HUES48 (cell line): ENCODE data around the gene STPG1.

ENCODE experiments used
- H3K27ac ChIP-seq: one replicate; pipeline ENCODE4 v1.7.0; 2013; ENCODE audit warnings: low read depth, low read length, inconsistent platforms
- H3K27me3 ChIP-seq: 2 replicates; pipeline ENCODE4 v1.6.1; 2013; ENCODE audit warnings: mild to moderate bottlenecking, low read length; ENCODE audit not compliant: control insufficient read depth, insufficient read depth
- H3K36me3 ChIP-seq: 2 replicates; pipeline ENCODE4 v1.6.1; 2013; ENCODE audit warnings: low read length; ENCODE audit not compliant: control insufficient read depth, insufficient read depth
- H3K4me1 ChIP-seq: 2 replicates; pipeline ENCODE4 v1.6.1; 2013; ENCODE audit warnings: mild to moderate bottlenecking, low read length; ENCODE audit not compliant: control insufficient read depth, insufficient read depth
- H3K4me3 ChIP-seq: 2 replicates; pipeline ENCODE4 v1.5.1; 2013; ENCODE audit warnings: mild to moderate bottlenecking, low read depth, low read length
- H3K9ac ChIP-seq: 2 replicates; pipeline ENCODE4 v1.6.1; 2013; ENCODE audit warnings: mild to moderate bottlenecking, low read depth, low read length, moderate library complexity
- H3K9me3 ChIP-seq: 2 replicates; pipeline ENCODE4 v1.6.1; 2013; ENCODE audit warnings: low read length; ENCODE audit not compliant: control insufficient read depth, insufficient read depth

The STPG1 gene

DNA sequence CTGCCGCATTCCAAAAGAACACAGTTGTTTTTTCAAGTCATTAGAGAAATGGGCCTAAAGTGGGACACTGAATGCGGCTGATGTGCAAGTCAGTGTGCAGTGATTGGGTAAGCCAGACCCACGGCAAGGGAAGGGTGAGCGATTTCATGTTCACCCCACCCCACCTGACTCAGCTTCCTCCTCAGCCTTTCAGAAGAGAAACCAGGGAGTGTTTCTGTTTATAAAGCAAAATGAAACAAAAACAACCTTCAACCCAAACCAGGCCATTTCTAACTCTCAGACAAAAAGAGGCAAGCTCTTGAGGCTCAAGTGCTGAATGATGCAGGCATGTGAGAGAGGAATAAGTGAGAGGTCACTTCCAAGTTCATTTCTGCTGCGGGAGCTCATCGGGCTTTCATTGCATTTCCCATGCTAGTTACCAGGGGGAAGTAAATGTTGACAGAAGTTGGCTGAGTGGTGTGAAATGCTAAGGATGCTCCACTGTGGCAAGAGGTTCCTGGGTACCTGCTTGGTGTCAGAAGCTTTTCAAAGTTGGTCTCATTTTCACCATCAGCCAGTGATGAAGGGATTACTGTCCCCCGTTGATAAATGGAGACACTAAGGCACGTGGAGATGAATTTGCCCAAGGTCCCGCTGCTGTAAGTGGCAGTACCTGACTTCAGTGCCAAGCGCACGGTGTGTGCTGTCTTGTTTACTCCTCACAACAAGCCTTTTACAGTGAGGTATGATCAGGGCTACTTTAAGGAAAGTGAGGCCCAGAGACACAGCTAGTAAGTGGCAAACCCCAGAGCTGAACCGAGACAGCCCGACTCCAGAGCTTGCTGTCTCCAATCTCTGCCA is 29.1 kb downstream of the STPG1 start:
- H3K4me3 ChIP-seq: no peak overlapping the region
- no peaks in the 10 kb centered on the region for H3K27me3 ChIP-seq

DNA sequence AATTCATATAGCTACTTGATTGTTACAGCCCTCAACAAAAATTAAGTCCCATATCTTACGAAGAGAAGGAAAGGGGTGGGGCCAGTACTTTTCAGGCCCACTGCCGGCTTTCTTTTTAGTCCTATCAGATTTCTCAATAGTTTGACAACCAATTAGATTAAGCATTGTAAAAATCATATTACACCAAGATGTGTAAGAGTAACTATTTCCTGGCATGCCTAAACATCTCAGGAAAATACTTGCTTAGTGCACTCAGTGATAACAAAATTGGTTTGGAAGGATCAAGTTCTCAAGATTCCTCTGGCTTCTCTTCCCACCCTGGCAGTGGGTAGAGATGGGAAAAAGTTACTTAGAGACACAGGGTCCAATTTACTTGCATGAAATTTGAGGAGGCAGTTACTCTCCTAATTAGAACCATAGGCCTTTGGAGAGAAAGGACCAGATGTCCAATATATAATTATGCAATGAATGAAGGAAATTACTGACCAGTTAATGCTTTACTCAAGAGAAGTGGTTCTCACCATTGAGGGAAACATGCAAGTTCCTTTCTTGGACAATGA is 30.1 kb downstream of the STPG1 start:
- no peak overlapping the region for H3K9ac ChIP-seq
- no peaks in the 10 kb centered on the region for H3K4me1 ChIP-seq
- no peaks in the 10 kb centered on the region for H3K9me3 ChIP-seq
- no peak overlapping the region for H3K27ac ChIP-seq
- peaks cover 11% of the 10 kb centered on the region; the same call in 1 of the 2 replicates for H3K36me3 ChIP-seq
- no peak overlapping the region for H3K4me3 ChIP-seq
- no peaks in the 10 kb centered on the region for H3K27me3 ChIP-seq

More for the DNA sequence above, 29.1 kb downstream of the STPG1 start:
- peaks cover 3% of the 10 kb centered on the region; the same call in 1 of the 2 replicates for H3K36me3 ChIP-seq
- H3K4me1 ChIP-seq: no peaks in the 10 kb centered on the region
- H3K9ac ChIP-seq: no peak overlapping the region
- no peak overlapping the region for H3K27ac ChIP-seq
- no peaks in the 10 kb centered on the region for H3K9me3 ChIP-seq

DNA sequence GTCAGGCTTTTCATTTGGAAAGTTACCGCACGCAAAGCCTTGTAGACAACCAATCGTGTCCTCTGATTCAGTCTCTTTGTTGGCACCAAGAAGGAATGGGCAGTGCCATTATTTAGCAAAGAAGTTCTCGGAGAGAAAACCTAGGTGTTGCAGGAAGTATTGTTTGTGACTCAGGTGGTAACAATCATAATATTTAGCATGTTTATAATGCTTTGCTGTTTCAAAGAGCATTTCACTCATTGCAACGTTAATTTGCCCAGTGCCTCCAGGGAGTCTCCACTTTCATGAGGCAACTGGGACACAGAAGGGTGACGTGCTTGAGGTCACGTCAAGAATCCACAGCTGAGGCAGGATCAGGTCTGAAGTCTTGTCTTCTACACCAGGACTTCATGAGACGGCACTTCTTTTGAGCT is 31.4 kb downstream of the STPG1 start:
- H3K9me3 ChIP-seq: no peaks in the 10 kb centered on the region
- H3K27ac ChIP-seq: no peak overlapping the region
- H3K9ac ChIP-seq: no peak overlapping the region

DNA sequence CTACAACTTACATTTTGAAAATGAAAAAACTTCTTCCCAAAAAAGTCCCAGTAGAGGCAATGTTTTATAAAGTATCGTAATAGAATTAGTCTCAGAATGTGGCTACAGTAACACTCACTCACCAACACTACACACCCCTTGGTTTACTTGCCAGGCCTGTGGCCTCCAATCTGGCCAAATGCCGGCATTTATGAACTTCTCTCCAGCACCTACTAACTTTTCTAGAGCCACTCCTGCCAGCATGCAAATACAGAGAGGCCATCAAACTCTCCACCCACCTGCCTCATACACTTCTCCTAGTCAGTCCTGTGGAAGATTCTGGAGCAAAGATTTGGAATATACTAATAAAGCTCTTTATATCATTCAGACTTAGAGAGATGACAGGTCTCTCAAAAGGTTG is 32.3 kb downstream of the STPG1 start:
- H3K9me3 ChIP-seq: no peaks in the 10 kb centered on the region
- H3K9ac ChIP-seq: no peak overlapping the region
- no peaks in the 10 kb centered on the region for H3K27me3 ChIP-seq
- no peaks in the 10 kb centered on the region for H3K4me1 ChIP-seq
- no peak overlapping the region for H3K27ac ChIP-seq
- H3K4me3 ChIP-seq: no peak overlapping the region
- peaks cover 11% of the 10 kb centered on the region; the same call in 1 of the 2 replicates for H3K36me3 ChIP-seq

More for the DNA sequence above, 31.4 kb downstream of the STPG1 start:
- no peaks in the 10 kb centered on the region for H3K27me3 ChIP-seq
- no peak overlapping the region for H3K4me3 ChIP-seq
- H3K36me3 ChIP-seq: peaks cover 11% of the 10 kb centered on the region; the same call in 1 of the 2 replicates
- no peaks in the 10 kb centered on the region for H3K4me1 ChIP-seq

DNA sequence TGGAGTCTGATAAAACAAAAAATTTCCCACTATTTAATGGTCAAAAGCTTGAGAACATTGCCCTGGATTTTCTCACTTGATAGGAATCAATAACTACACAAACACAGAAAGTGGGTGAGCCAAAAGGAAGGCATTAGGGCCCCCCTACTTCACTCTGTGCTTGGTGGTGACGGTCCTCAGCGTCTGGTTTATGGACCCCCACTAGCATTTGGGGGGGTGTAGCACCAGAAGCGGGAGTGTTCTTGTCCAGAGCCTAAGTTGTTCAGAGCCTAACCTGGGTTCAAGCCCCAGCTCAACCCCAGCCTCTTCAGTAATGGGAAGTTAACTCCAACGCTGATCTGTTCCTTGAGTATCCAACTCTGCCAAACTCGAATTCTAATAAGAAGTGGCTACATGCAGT is 33.1 kb downstream of the STPG1 start:
- Histone ChIP-seq H3K36me3 (peaks cover 11% of the 10 kb centered on the region; the same call in 1 of the 2 replicates), H3K9me3 (no peaks in the 10 kb centered on the region), H3K4me1 (peaks cover 4% of the 10 kb centered on the region), H3K9ac (no peak overlapping the region), H3K27me3 (no peaks in the 10 kb centered on the region), H3K4me3 (no peak overlapping the region), H3K27ac (no peak overlapping the region)

DNA sequence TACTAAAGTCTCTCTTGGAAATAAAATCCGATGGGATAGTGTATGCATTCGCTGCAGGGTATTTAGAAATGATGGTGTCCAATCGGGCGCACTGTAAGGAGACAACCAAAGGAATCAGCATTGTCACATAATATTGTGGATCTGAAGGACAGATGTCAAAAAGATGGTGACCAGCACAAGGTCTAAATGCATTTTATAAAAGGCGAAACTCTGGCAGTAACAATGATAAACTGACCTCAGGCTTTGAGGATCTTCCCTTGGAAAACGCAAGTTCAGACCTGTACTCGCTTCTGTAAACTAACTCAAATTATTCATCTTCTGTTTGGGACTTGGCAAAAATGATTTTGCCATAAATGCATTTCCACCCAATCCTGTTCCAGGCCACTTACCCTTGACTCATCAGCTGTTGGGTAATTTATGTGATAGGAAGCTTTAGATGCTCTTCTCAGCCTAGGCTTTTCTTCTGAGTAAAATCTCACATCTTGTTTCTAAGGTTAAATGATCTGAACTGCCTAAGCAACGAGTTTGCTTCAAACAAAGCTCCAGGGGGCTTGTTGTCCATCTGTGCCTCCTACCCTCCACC is 33.8 kb downstream of the STPG1 start:
- no peak overlapping the region for H3K4me3 ChIP-seq
- no peaks in the 10 kb centered on the region for H3K9me3 ChIP-seq
- peaks cover 11% of the 10 kb centered on the region for H3K4me1 ChIP-seq
- no peak overlapping the region for H3K9ac ChIP-seq
- H3K27ac ChIP-seq: no peak overlapping the region
- peaks cover 11% of the 10 kb centered on the region; the same call in 1 of the 2 replicates for H3K36me3 ChIP-seq
- no peaks in the 10 kb centered on the region for H3K27me3 ChIP-seq

DNA sequence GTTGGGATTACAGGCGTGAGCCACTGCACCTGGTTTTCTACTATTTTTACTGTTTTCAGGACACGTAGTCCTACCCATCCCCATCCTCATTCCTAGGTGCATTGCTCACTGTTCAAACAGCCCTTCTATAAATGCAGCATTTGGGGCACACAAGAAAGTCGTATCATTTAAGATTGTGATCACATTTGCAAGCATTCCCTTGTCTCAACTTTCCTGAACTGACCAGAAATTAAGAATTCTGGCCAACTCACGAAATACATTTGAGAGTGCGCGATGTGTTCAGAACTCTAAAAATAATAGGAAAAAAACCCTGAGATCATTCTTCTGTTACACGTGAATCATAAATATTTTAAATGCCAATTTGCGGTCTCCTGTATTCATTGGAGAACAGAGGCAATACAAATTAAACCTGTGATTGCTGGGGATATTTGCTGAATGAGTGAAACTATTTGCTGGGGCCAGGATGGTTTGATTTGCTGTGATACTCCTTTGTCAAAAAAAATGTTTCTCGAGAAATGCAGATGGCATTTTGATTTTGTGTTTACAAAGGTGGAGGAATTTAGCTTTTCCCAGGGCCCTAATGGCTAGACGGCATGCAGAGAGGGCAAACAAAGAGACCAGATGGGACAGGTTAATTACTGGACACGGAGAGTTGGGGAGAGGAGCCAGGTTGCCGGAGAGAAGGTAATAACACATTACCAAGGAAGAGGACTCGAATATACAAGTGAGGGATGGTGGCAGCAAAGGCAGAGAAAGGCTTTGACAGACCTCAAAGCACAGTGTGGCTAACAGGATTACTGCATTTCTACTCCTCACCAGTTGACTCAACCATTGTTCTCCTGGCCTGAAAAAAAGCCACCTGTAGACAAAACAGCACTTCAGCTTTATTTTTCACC is 38.4 kb downstream of the STPG1 start:
- Histone ChIP-seq H3K36me3 (peaks cover 11% of the 10 kb centered on the region; the same call in 1 of the 2 replicates), H3K4me1 (peaks cover 12% of the 10 kb centered on the region), H3K9me3 (no peaks in the 10 kb centered on the region), H3K4me3 (0 out of 2 replicates have a peak overlapping the region, but pooled peaks have one; percentile 6), H3K27me3 (no peaks in the 10 kb centered on the region), H3K27ac (peak overlapping the region; percentile 81), H3K9ac (peak overlapping the region; percentile 49; the same call in 1 of the 2 replicates)

DNA sequence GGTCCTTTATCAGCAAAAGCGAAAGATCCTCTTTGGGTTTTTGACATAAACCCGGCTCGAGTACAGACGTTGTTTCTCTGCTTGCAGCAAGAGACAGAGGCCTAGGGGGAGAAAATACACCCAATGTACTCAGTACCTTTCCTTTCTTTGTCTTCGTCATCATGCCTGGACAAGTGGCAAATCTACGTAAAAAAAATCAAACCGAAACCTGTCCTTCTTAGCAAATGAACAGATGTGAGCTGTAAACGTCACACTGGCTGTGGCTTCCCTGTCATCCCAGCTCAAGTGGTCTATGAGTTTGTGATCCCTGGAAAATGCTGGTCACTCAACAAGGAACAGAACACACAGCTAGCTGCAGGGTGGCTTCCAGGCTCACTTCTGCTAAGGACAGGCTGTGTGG is 39.9 kb downstream of the STPG1 start:
- no peaks in the 10 kb centered on the region for H3K9me3 ChIP-seq
- H3K4me1 ChIP-seq: peaks cover 12% of the 10 kb centered on the region
- H3K27me3 ChIP-seq: no peaks in the 10 kb centered on the region
- peaks cover under 1% of the 10 kb centered on the region; the same call in 1 of the 2 replicates for H3K36me3 ChIP-seq
- H3K4me3 ChIP-seq: no peak overlapping the region
- H3K27ac ChIP-seq: no peak overlapping the region
- no peak overlapping the region for H3K9ac ChIP-seq

DNA sequence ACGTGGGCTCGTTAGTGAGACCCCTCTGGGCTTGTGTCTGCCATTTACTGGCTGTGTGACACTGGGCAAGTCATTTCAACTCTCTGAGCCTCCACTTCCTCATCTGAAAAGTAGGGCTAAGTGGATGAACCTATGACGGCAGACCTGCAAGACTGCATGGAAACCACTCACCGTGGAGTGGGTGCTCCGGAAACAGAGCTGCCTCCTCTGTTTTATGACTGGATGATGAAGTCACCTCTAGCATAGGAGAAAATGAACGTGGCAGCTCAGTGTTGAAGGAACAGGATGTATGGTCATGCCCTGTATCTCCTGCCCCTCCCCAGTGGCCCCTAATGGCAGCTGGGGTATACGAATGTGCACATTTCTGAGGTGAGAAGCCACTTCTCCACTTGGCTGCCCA is 40.5 kb downstream of the STPG1 start:
- H3K27ac ChIP-seq: no peak overlapping the region
- peaks cover 12% of the 10 kb centered on the region for H3K4me1 ChIP-seq
- H3K9me3 ChIP-seq: no peaks in the 10 kb centered on the region
- H3K9ac ChIP-seq: no peak overlapping the region
- H3K4me3 ChIP-seq: no peak overlapping the region
- no peaks in the 10 kb centered on the region for H3K27me3 ChIP-seq
- H3K36me3 ChIP-seq: no peaks in the 10 kb centered on the region; the same call in 1 of the 2 replicates

DNA sequence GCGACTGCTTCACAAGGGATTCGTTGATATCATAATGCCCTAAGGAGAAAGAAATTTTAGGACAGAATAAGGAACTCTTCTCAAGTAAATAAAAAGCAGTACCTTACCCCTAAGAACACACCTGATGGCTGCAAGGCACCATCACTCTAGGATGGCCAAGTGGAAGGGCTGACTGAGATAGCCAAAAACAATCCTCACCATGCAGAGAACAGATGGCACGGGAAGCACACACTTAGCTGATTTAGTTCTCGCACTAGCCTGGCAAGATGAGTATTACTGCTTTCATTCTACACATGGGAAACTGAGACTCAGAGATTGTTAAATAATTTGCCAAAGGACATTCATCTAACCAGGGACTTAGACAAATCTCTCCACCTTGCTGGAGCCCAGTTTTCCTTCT is 43.8 kb downstream of the STPG1 start:
- no peaks in the 10 kb centered on the region for H3K27me3 ChIP-seq
- no peaks in the 10 kb centered on the region for H3K9me3 ChIP-seq
- H3K27ac ChIP-seq: no peak overlapping the region
- peaks cover 1% of the 10 kb centered on the region for H3K4me1 ChIP-seq
- no peaks in the 10 kb centered on the region; the same call in 1 of the 2 replicates for H3K36me3 ChIP-seq
- H3K4me3 ChIP-seq: no peak overlapping the region
- H3K9ac ChIP-seq: no peak overlapping the region
